ENCODE results near the gene NOL7.

NOL7 gene

DNA sequence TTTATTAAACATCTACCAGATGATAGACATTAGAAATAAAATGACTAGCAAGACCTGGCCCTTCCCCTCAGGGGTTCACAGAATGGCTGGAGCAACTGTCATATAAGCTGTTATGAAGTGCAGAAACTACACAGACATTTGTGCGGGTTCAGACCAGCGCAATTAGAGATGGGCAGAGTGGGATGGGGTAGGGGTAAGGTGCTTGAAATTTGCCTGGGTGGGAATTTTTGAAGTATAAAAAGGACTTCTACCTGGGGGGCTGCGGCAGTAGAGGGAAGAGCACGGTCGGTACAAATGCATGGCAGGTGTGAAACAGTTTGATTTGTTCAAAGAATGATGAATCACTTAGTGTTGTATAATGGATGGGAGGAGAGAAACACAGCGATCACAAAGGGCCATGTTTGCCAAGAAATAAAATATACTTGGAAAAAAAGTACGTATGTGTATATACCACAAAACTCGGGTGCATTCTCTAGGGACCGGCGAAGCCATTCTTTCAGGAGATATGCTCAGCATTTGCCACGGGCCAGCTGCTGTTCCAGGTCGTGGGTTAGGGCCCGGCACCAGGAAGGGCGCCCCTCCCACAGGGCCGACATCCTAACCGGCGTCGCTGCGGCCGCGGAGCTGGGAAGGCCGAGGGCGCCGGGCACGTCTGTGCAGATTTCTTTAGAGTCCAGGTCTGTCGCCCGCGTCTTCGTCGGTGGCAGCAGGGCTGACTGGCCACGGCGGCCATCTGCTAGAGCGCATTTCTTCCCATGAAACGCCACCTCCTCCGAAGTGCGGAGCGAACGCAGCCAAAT is 809 bp upstream of the NOL7 start:
- Mint-ChIP-seq H3K4me1 (ENCODE audit: low read depth) (peaks cover 47% of the 10 kb centered on the region), H3K27me3 (no peaks in the 10 kb centered on the region), H3K9me3 (ENCODE audit: low read depth) (no peaks in the 10 kb centered on the region), H3K36me3 (peaks cover 7% of the 10 kb centered on the region), H3K4me3 (peak overlapping the region; percentile 99), H3K27ac (peak overlapping the region; percentile 98)

DNA sequence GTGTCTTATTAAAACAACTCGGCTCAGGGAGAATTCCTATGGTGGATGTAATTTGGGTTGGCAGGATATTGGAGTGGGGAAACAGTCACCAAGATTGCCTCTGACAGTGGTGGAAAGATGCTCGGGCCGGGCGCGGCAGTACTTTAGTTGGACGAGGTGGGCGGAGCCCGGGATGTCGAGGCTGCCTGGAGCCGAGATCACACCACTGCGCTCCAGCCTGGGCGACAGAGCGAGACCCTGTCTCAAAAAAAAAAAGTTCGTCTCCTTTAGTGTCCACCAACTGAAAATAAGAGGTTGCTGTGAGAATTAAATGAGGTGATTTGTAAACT is 621 bp downstream of the NOL7 start:
- H3K4me3 Mint-ChIP-seq = peak overlapping the region; percentile 99
- no peaks in the 10 kb centered on the region for H3K9me3 Mint-ChIP-seq (ENCODE audit: low read depth)
- peak overlapping the region; percentile 98 for H3K27ac Mint-ChIP-seq
- no peaks in the 10 kb centered on the region for H3K27me3 Mint-ChIP-seq
- peaks cover 9% of the 10 kb centered on the region for H3K36me3 Mint-ChIP-seq
- peaks cover 47% of the 10 kb centered on the region for H3K4me1 Mint-ChIP-seq (ENCODE audit: low read depth)

DNA sequence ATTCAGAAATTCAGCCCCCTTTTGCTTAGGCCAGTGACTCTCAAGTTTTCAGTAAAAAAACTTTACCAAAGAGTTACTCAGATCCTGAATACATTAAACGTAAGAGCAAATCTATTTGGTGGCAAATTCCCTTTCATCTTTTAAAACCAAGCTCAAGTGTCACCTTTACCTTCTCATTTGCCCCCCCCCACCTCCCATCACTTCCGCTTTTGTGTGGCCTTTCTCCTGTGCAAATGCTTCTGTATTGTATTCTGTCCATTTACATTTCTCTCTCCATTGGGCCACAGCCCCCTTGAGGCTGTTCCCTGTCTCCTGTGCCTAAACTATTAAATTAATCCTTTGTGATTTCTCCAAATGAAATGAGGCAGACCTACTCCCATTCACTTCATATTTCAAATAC is 1.9 kb downstream of the NOL7 start:
- peak overlapping the region; percentile 98 for H3K27ac Mint-ChIP-seq

DNA sequence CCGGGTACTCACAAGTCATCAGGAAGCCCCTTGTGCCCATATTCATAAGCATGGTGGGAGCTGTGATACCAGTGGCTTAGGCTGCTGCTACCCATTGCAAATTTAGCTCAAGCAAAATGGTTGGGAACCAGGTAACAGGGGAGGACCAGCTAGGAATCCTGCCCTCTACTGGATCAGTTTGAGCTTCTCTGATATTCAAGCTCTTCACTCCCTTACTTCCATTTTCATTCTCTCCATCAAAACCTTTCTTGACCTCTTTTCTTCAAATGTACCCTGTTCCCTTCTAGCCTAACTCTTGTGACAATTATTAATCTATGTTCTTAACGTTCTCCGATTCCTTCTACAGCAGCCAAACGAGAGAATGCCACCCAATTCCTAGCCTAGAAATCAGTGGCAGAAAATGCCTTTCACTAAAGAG is 9.7 kb downstream of the NOL7 start:
- Mint-ChIP-seq H3K27me3 (no peaks in the 10 kb centered on the region), H3K27ac (peak overlapping the region; percentile 85), H3K36me3 (peaks cover 16% of the 10 kb centered on the region), H3K4me3 (no peak overlapping the region), H3K9me3 (ENCODE audit: low read depth) (no peaks in the 10 kb centered on the region), H3K4me1 (ENCODE audit: low read depth) (peaks cover 17% of the 10 kb centered on the region)

More for the DNA sequence above, 1.9 kb downstream of the NOL7 start:
- Mint-ChIP-seq H3K27me3 (no peaks in the 10 kb centered on the region), H3K36me3 (peaks cover 10% of the 10 kb centered on the region), H3K4me3 (peak overlapping the region; percentile 99), H3K9me3 (ENCODE audit: low read depth) (no peaks in the 10 kb centered on the region), H3K4me1 (ENCODE audit: low read depth) (peaks cover 44% of the 10 kb centered on the region)

DNA sequence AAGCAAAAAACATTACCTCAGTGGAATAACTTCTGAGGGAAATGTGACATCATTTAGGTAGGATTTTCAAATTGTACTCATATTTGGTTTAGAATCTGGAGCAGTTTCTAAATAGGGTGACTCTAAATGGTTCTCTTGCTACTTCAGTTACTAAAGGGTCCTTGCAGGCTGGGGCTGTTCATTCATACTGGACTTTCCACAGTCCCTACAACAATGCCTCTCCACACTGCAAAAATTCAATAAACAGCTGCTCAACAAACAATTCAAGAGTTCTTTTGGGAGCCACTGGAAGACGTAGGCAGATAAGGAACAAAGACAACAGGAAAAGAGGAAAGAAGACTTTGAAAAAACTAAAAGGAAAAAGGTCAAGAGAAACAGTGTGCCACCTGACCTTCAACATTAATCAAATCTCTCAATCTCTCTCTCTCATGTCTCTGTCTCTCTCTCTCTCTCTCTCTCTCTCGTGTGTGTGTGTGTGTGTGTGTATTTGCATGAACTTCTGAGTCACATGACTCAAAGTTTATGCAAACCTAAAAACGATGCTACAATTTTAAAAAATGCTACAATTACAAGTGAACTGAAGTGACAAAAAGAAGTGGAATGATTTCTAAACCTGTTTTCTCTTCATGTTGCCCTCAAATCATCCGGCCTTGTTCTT is 14.5 kb downstream of the NOL7 start:
- H3K4me3 Mint-ChIP-seq = peak overlapping the region; percentile 3
- H3K36me3 Mint-ChIP-seq = peaks cover 21% of the 10 kb centered on the region
- H3K4me1 Mint-ChIP-seq (ENCODE audit: low read depth) = peaks cover 27% of the 10 kb centered on the region
- H3K27ac Mint-ChIP-seq = peak overlapping the region; percentile 94
- H3K27me3 Mint-ChIP-seq = no peaks in the 10 kb centered on the region
- H3K9me3 Mint-ChIP-seq (ENCODE audit: low read depth) = no peaks in the 10 kb centered on the region

DNA sequence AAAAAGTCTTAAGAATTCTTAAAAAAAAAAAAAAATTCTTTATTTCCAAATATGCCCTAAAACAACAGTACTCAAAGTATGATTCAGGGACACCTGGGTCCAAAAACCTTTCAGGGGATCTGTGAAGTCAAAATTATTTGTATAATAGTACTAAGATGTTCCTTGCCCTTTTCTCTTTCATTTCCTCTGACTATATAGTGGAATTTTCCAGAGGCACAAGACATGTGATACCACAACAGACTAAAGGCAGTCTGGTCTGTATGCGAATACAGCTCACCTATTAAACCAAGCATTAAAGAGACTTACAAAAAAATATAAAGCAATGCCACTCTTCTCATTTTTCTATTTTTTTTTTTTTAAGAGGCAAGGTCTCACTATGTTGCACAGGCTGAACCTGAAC is 15.4 kb downstream of the NOL7 start:
- H3K9me3 Mint-ChIP-seq (ENCODE audit: low read depth) = no peaks in the 10 kb centered on the region
- H3K36me3 Mint-ChIP-seq = peaks cover 21% of the 10 kb centered on the region
- peaks cover 27% of the 10 kb centered on the region for H3K4me1 Mint-ChIP-seq (ENCODE audit: low read depth)
- no peaks in the 10 kb centered on the region for H3K27me3 Mint-ChIP-seq
- H3K27ac Mint-ChIP-seq = peak overlapping the region; percentile 94
- H3K4me3 Mint-ChIP-seq = no peak overlapping the region

DNA sequence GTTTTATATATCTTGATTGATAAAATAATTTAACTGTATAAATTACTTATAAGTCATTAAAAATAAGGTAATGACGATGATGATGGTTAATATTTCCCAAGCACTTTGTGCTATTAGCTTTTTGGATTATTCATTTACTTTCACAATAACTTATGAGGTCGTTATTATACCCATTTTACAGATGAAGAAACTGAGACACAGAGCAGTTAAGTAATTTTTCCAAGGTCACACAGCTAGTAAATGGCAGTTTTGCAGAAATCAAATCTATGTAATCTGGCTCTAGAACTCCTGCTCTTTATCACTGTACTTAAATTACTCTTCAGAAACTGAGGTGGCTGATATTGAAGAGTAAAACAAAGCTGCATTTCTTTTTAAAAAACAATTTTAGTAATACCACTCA is 18.2 kb downstream of the NOL7 start:
- no peaks in the 10 kb centered on the region for H3K27me3 Mint-ChIP-seq
- no peaks in the 10 kb centered on the region for H3K9me3 Mint-ChIP-seq (ENCODE audit: low read depth)
- no peak overlapping the region for H3K27ac Mint-ChIP-seq
- H3K4me3 Mint-ChIP-seq = no peak overlapping the region
- peaks cover 23% of the 10 kb centered on the region for H3K36me3 Mint-ChIP-seq
- H3K4me1 Mint-ChIP-seq (ENCODE audit: low read depth) = peaks cover 51% of the 10 kb centered on the region

DNA sequence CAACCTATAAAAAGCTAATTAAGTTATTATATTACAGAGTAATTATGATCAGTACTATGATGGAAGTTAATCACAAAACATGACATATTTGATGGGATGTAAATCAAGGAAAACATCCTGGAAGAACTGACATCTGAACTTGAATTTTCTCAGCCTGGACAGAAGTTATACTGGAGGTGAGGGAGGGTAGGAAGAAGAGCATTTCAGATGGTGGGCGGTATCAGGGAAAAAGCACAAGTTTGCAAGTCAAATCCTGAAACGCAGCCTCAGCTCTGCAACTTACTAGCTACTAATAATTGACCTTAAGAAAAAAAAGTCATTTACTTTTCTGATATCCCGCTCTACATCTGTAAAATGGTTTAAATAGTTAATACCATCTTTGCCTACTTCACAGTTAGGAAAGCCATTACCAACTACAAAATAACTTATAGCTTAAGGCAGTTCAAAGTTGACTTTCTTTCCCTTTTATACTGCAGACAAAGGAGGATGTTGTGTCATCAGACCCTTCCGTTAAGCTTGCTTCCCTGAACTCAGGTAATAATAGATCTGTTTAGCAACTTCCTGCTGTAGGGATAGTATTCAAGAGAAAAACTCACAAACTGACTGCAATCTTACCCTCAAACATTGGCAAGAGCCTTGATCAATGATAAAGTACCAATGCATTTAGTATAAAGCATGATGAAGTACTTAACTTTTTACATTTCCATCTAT is 21.0 kb downstream of the NOL7 start:
- no peaks in the 10 kb centered on the region for H3K9me3 Mint-ChIP-seq (ENCODE audit: low read depth)
- H3K4me1 Mint-ChIP-seq (ENCODE audit: low read depth) = peaks cover 45% of the 10 kb centered on the region
- no peak overlapping the region for H3K4me3 Mint-ChIP-seq
- H3K27me3 Mint-ChIP-seq = no peaks in the 10 kb centered on the region
- peaks cover 22% of the 10 kb centered on the region for H3K36me3 Mint-ChIP-seq
- H3K27ac Mint-ChIP-seq = peak overlapping the region; percentile 41

DNA sequence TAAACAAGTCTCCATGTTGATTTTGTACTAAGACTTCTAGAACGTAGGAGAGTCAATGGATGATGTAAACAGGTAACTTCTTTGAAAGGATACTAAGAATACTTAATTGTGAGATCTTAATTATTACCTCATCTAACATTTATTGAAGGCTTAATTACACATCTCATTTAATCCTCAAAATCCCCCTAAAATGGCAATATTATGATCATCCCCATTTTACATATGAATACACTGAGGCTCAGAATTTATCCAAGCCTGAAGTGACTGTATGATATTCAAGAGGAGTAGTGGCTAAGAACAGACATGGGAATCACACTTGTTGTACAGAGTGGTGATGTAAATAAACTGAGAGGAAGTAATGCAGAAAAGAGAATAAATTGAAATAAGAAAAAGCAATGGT is 22.9 kb downstream of the NOL7 start:
- Mint-ChIP-seq H3K27me3 (no peaks in the 10 kb centered on the region), H3K36me3 (peaks cover 15% of the 10 kb centered on the region), H3K27ac (peak overlapping the region; percentile 84), H3K4me1 (ENCODE audit: low read depth) (peaks cover 49% of the 10 kb centered on the region), H3K4me3 (no peak overlapping the region), H3K9me3 (ENCODE audit: low read depth) (no peaks in the 10 kb centered on the region)

DNA sequence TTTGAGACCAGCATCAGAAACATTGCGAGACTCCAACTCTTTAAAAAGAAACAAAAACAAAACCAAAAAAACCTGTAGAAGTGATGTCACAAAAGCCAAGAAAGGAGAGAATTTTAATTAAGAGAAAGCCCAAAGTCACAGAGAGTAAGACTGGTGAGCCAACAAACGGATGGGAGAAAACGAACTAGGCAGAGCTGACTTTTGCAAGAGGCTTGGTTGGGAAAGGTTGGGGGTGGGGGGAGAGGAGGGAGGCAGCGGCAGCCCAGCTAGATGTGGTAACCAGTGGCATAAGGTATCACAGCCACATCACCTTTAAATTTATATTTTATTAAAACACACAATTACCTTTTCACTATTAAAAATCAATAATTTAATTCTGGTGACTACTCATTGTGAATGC is 23.5 kb downstream of the NOL7 start:
- Mint-ChIP-seq H3K4me3 (no peak overlapping the region), H3K4me1 (ENCODE audit: low read depth) (peaks cover 53% of the 10 kb centered on the region), H3K36me3 (peaks cover 20% of the 10 kb centered on the region), H3K27me3 (no peaks in the 10 kb centered on the region), H3K27ac (peak overlapping the region; percentile 84), H3K9me3 (ENCODE audit: low read depth) (no peaks in the 10 kb centered on the region)

DNA sequence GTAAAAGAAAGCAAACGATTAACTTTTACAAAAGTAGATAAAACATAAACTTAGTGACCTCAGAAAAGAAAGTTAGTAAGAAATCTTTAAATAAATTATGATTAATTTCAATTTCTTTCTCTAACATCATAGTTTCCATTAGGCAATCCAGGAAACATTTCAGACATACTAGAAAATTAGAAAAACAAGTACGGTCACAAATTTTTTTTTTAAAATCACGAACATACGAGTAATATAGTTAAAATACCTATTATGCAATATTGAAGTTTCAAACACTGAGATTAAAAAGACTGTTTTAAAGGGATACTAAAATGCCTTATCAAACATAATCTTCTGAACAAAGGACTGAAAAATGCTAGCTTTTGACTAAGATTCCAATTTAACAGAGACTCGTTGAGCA is 26.2 kb downstream of the NOL7 start:
- H3K9me3 Mint-ChIP-seq (ENCODE audit: low read depth) = no peaks in the 10 kb centered on the region
- H3K27ac Mint-ChIP-seq = peak overlapping the region; percentile 89
- H3K27me3 Mint-ChIP-seq = no peaks in the 10 kb centered on the region
- peaks cover 43% of the 10 kb centered on the region for H3K4me1 Mint-ChIP-seq (ENCODE audit: low read depth)
- peaks cover 20% of the 10 kb centered on the region for H3K36me3 Mint-ChIP-seq
- peak overlapping the region; percentile 22 for H3K4me3 Mint-ChIP-seq

DNA sequence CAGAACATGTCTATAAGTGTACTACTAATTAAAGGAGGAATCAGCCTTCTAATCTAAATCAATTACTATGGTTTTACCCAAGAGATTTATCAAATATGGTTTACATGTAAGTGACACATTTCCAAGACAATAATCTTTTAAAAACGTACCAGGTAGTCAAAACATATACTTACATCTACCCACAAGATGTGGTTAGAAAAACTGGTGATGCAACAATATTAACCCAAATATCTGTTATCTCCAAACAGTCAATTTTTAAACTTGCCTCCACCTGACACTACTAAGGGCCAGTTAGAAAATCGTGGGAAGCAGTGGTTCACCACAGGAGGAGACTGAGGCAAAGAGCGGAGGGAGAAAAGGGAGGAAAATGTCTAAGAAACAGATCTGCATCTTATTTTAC is 28.0 kb downstream of the NOL7 start:
- no peak overlapping the region for H3K4me3 Mint-ChIP-seq
- no peaks in the 10 kb centered on the region for H3K9me3 Mint-ChIP-seq (ENCODE audit: low read depth)
- H3K4me1 Mint-ChIP-seq (ENCODE audit: low read depth) = peaks cover 28% of the 10 kb centered on the region
- peaks cover 15% of the 10 kb centered on the region for H3K36me3 Mint-ChIP-seq
- peak overlapping the region; percentile 79 for H3K27ac Mint-ChIP-seq
- no peaks in the 10 kb centered on the region for H3K27me3 Mint-ChIP-seq

DNA sequence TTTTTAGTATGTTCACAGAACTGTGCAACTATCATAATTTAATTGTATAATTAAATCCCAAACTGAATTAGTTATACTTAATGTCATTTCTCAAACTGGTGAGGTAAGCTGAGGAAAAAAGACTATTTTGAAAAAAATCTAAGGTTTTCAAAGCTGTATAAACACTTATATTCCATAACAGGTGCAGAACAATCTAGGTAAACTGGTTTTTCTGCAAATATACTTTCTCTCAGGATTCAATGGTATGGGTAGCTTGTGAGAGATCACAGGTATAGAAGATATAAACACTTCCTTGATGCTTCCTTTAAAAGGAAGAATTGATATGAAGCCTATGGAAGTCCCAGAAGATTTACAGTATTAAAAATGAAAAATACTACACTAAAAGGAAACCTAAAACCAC is 33.7 kb downstream of the NOL7 start:
- Mint-ChIP-seq H3K36me3 (peaks cover 9% of the 10 kb centered on the region), H3K27me3 (no peaks in the 10 kb centered on the region), H3K4me3 (no peak overlapping the region), H3K9me3 (ENCODE audit: low read depth) (no peaks in the 10 kb centered on the region), H3K27ac (no peak overlapping the region), H3K4me1 (ENCODE audit: low read depth) (peaks cover 21% of the 10 kb centered on the region)

DNA sequence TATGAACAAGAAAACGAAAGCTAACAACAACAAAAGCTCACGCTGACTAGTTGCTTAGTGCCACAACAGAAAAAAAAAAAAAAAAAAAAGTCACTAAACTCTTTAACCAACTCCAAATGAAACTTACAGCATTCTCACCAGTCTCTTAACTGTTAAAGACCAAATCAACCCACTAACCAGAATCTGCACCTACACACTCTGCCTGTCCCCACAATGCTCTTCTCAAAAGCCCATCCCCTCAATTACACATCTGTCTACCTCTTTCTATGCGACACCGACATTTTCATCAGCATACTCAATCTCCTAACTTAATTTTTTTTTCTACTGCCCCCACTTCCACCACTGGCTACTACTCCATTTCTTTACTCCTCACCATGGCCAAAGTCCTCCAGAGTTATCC is 34.3 kb downstream of the NOL7 start:
- Mint-ChIP-seq H3K36me3 (peaks cover 9% of the 10 kb centered on the region), H3K27me3 (no peaks in the 10 kb centered on the region), H3K27ac (peak overlapping the region; percentile 4), H3K4me1 (ENCODE audit: low read depth) (peaks cover 21% of the 10 kb centered on the region), H3K4me3 (peak overlapping the region; percentile 1), H3K9me3 (ENCODE audit: low read depth) (no peaks in the 10 kb centered on the region)

DNA sequence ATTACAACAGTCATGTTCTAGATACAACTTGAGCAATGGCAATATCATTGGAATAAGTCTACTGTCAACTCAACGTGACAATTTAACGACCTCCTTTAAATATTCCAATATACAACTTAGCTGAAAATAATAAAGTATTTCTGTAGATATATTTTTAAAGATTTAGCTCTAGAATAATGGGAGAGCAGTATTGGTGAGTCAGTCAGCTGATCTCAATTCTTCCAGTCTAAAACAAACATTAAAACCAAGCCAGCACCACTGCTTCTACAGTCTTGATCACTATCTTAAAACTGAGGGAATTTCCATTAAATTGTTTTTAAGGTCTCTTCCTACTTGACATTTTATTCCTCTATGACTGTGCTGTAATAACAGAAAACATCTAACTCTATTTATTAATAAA is 38.2 kb downstream of the NOL7 start:
- Mint-ChIP-seq H3K4me3 (no peak overlapping the region), H3K4me1 (ENCODE audit: low read depth) (peaks cover 33% of the 10 kb centered on the region), H3K36me3 (peaks cover 15% of the 10 kb centered on the region), H3K27ac (no peak overlapping the region), H3K9me3 (ENCODE audit: low read depth) (no peaks in the 10 kb centered on the region), H3K27me3 (no peaks in the 10 kb centered on the region)

All from activated naive CD8-positive, alpha-beta T cell (primary cell).